ENCODE results near the gene TBRG4.

The TBRG4 gene

GRCh38 chr7:45129906-45130305 lies 18.4 kb upstream of the TBRG4 start:
- Histone ChIP-seq H3K27me3 (ENCODE audit: insufficient read depth, poor library complexity, severe bottlenecking) (no peaks in the 10 kb centered on the region), H3K4me3 (replicated peaks; ENCODE audit: insufficient read depth, low read length) (no peak overlapping the region), H3K27ac (replicated peaks) (no peak overlapping the region)
- DNase-seq (ENCODE audit: low read depth in 1 of 2, low spot score in 1 of 2): no peak
- TF ChIP-seq, protein P1, sequence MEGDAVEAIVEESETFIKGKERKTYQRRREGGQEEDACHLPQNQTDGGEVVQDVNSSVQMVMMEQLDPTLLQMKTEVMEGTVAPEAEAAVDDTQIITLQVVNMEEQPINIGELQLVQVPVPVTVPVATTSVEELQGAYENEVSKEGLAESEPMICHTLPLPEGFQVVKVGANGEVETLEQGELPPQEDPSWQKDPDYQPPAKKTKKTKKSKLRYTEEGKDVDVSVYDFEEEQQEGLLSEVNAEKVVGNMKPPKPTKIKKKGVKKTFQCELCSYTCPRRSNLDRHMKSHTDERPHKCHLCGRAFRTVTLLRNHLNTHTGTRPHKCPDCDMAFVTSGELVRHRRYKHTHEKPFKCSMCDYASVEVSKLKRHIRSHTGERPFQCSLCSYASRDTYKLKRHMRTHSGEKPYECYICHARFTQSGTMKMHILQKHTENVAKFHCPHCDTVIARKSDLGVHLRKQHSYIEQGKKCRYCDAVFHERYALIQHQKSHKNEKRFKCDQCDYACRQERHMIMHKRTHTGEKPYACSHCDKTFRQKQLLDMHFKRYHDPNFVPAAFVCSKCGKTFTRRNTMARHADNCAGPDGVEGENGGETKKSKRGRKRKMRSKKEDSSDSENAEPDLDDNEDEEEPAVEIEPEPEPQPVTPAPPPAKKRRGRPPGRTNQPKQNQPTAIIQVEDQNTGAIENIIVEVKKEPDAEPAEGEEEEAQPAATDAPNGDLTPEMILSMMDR (IDR thresholded peaks at IDR 0.05; ENCODE audit: insufficient read depth, low read length): no peak
- TF ChIP-seq SPI1 (IDR thresholded peaks at IDR 0.05; ENCODE audit: borderline replicate concordance, low read depth): no peak

GRCh38 chr7:45129181-45129800 lies 17.8 kb upstream of the TBRG4 start:
- TF ChIP-seq GABPA (IDR thresholded peaks at IDR 0.05; ENCODE audit: low read depth): no peak
- TF ChIP-seq, protein P1 (IDR thresholded peaks at IDR 0.05; ENCODE audit: insufficient read depth, low read length): no peak
- DNase-seq (ENCODE audit: low read depth in 1 of 2, low spot score in 1 of 2): no peak
- H3K27me3 ChIP-seq (ENCODE audit: insufficient read depth, poor library complexity, severe bottlenecking): no peaks in the 10 kb centered on the region
- H3K4me3 ChIP-seq (replicated peaks; ENCODE audit: insufficient read depth, low read length): no peak overlapping the region
- H3K27ac ChIP-seq (replicated peaks): no peak overlapping the region

GRCh38 chr7:45126920-45127319 lies 15.4 kb upstream of the TBRG4 start:
- DNase-seq (ENCODE audit: low read depth in 1 of 2, low spot score in 1 of 2): no peak
- TF ChIP-seq, protein P2, sequence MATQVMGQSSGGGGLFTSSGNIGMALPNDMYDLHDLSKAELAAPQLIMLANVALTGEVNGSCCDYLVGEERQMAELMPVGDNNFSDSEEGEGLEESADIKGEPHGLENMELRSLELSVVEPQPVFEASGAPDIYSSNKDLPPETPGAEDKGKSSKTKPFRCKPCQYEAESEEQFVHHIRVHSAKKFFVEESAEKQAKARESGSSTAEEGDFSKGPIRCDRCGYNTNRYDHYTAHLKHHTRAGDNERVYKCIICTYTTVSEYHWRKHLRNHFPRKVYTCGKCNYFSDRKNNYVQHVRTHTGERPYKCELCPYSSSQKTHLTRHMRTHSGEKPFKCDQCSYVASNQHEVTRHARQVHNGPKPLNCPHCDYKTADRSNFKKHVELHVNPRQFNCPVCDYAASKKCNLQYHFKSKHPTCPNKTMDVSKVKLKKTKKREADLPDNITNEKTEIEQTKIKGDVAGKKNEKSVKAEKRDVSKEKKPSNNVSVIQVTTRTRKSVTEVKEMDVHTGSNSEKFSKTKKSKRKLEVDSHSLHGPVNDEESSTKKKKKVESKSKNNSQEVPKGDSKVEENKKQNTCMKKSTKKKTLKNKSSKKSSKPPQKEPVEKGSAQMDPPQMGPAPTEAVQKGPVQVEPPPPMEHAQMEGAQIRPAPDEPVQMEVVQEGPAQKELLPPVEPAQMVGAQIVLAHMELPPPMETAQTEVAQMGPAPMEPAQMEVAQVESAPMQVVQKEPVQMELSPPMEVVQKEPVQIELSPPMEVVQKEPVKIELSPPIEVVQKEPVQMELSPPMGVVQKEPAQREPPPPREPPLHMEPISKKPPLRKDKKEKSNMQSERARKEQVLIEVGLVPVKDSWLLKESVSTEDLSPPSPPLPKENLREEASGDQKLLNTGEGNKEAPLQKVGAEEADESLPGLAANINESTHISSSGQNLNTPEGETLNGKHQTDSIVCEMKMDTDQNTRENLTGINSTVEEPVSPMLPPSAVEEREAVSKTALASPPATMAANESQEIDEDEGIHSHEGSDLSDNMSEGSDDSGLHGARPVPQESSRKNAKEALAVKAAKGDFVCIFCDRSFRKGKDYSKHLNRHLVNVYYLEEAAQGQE (IDR thresholded peaks at IDR 0.05; ENCODE audit: insufficient replicate concordance, low read depth): no peak
- TF ChIP-seq GABPA (IDR thresholded peaks at IDR 0.05; ENCODE audit: low read depth) (no peak), SPI1 (IDR thresholded peaks at IDR 0.05; ENCODE audit: borderline replicate concordance, low read depth) (no peak), POLR2AphosphoS5 (IDR thresholded peaks at IDR 0.05; ENCODE audit: low read depth) (no peak)
- TF ChIP-seq, protein P1 (IDR thresholded peaks at IDR 0.05; ENCODE audit: insufficient read depth, low read length): no peak
- H3K27me3 ChIP-seq (ENCODE audit: insufficient read depth, poor library complexity, severe bottlenecking): no peaks in the 10 kb centered on the region
- H3K4me3 ChIP-seq (replicated peaks; ENCODE audit: insufficient read depth, low read length): no peak overlapping the region
- H3K27ac ChIP-seq (replicated peaks): no peak overlapping the region

DNA sequence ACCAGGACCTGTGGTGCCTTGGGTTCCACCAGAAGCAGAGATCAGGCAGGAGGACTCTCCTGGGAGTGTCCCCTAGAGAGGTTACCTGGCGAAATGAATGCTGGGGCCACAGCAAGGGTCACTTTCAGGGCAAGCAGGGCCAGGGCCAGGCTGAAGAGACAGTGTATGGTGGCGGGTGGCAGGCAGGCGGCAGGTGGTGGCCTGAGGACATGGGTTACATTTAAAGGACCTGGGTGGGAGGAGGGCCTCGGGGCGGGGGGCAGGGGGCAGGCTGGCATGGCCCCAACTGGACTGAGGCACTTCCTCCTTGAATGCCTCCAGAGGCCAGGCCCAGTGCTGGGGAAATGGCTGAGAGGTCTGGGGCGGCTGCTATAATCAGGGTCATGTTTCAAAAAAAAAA lies 14.7 kb upstream of the TBRG4 start:
- TF ChIP-seq POLR2AphosphoS5 (IDR thresholded peaks at IDR 0.05; ENCODE audit: low read depth): no peak
- TF ChIP-seq, protein P1 (IDR thresholded peaks at IDR 0.05; ENCODE audit: insufficient read depth, low read length): no peak
- no peak for TF ChIP-seq SPI1 (IDR thresholded peaks at IDR 0.05; ENCODE audit: borderline replicate concordance, low read depth)
- no peak for TF ChIP-seq GABPA (IDR thresholded peaks at IDR 0.05; ENCODE audit: low read depth)
- TF ChIP-seq, protein P2 (IDR thresholded peaks at IDR 0.05; ENCODE audit: insufficient replicate concordance, low read depth): no peak
- H3K27ac ChIP-seq (replicated peaks): no peak overlapping the region
- no peak for DNase-seq (ENCODE audit: low read depth in 1 of 2, low spot score in 1 of 2)
- no peak overlapping the region for H3K4me3 ChIP-seq (replicated peaks; ENCODE audit: insufficient read depth, low read length)
- no peaks in the 10 kb centered on the region for H3K27me3 ChIP-seq (ENCODE audit: insufficient read depth, poor library complexity, severe bottlenecking)
